Upper lobe of right lung (tissue), 1 donor: Measurements from ENCODE around the gene EBLN2. TPM values are rescaled to one million over a fixed set of nuclear protein-coding genes. Genes with fewer than 3 reads are reported as not detected.
A peak's percentile ranks its signal among the peaks of the same experiment; 100 is the strongest.

Experiments
- ATAC-seq: fragments of 200-7000 bp; cut with Tn5 transposase; one replicate; pipeline ENCODE4 v1.9.1; 2020; ENCODE audit warnings: mild to moderate bottlenecking, moderate library complexity
- DNase-seq: peaks from one replicate; pipeline ENCODE4 v3.0.0-alpha.2; 2020
- H3K27ac ChIP-seq: fragments of 200-600 bp; one replicate; pipeline ENCODE4 v1.8.0; 2022
- H3K27me3 ChIP-seq: fragments of 200-600 bp; one replicate; pipeline ENCODE4 v1.8.0; 2022; ENCODE audit warnings: mild to moderate bottlenecking
- H3K36me3 ChIP-seq: fragments of 200-600 bp; one replicate; pipeline ENCODE4 v1.8.0; 2022
- H3K4me1 ChIP-seq: fragments of 200-600 bp; one replicate; pipeline ENCODE4 v1.8.0; 2022
- H3K4me3 ChIP-seq: fragments of 200-600 bp; one replicate; pipeline ENCODE4 v1.8.0; 2022; ENCODE audit warnings: mild to moderate bottlenecking
- H3K9me3 ChIP-seq: fragments of 200-600 bp; one replicate; pipeline ENCODE4 v1.8.0; 2022
- intact Hi-C: fragments of 100-400 bp; cut with DNase I; formaldehyde crosslinking; loops from one replicate; pipeline ENCODE4 v1.11.0; 2022
- total RNA-seq: library from RNA; stranded (reverse); fragmentation: NEBNext Ultra II Directional; extraction: Animal tissue kit (Norgen Biotek cat#: 25700); gene quantifications from one replicate; pipeline ENCODE4 v1.2.1, GENCODE V29; 2021
- TF ChIP-seq, protein P1 (sequence below): fragments of 200-600 bp; IDR thresholded peaks from one replicate; pipeline ENCODE4 v1.8.0; 2022; ENCODE audit warnings: antibody characterized with exemption
- donor health status: DM: no; HTN: yes; CAD: no; lungs with severe emphysema.

EBLN2 gene
- total RNA-seq, 1 donor from 2014 or later = 4.0 TPM

DNA sequence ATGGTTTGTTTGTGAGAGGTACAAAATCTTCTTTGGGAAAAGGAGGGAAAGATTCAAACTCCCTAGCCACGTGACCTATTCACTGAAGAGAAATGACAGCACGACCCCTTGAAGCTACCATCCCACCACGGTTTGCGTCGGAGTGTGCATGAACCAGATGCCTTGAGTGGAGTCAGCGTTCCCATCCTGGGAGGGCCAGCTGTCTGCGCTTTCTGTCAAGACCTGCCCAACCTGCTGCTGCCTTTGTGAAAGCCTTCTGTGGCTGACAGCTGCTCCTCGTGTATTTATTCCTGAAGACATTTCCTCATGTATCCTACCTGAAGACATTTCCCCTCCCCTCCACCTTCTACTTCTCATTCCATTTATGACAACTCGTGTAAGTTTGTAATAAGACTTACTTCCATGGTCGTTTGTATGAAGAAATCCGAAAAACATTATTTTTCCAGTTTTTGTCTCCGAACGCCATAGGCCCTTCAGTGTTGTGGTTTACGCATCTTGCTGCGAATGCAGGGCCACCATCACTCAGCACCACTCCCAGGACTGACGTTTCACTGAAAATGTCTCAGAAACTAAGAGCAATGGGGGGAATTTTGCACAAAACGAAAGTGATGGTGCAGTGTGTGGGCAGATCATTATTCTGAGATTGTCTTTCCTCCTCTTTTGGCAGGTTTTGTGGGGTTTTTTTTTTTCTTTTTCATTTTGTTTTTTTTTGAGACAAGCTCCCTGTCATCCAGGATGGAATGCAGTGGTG lies 18.9 kb downstream of the EBLN2 start:
- no peak overlapping the region for H3K4me3 ChIP-seq
- no peak overlapping the region for H3K27ac ChIP-seq
- ATAC-seq = no peak
- H3K4me1 ChIP-seq = no peaks in the 10 kb centered on the region
- TF ChIP-seq, protein P1, sequence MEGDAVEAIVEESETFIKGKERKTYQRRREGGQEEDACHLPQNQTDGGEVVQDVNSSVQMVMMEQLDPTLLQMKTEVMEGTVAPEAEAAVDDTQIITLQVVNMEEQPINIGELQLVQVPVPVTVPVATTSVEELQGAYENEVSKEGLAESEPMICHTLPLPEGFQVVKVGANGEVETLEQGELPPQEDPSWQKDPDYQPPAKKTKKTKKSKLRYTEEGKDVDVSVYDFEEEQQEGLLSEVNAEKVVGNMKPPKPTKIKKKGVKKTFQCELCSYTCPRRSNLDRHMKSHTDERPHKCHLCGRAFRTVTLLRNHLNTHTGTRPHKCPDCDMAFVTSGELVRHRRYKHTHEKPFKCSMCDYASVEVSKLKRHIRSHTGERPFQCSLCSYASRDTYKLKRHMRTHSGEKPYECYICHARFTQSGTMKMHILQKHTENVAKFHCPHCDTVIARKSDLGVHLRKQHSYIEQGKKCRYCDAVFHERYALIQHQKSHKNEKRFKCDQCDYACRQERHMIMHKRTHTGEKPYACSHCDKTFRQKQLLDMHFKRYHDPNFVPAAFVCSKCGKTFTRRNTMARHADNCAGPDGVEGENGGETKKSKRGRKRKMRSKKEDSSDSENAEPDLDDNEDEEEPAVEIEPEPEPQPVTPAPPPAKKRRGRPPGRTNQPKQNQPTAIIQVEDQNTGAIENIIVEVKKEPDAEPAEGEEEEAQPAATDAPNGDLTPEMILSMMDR = no peak
- DNase-seq = no peak
- H3K36me3 ChIP-seq = no peaks in the 10 kb centered on the region
- no peaks in the 10 kb centered on the region for H3K9me3 ChIP-seq
- H3K27me3 ChIP-seq = no peaks in the 10 kb centered on the region
- intact Hi-C loops = no loop called here

- peaks cover 4% of the 10 kb centered on the region for H3K4me1 ChIP-seq
- no peak overlapping the region for H3K27ac ChIP-seq
- ATAC-seq (no peak), DNase-seq (no peak)
- intact Hi-C loops = no loop called here
- no peaks in the 10 kb centered on the region for H3K36me3 ChIP-seq
- no peak overlapping the region for H3K4me3 ChIP-seq
- no peaks in the 10 kb centered on the region for H3K9me3 ChIP-seq
- TF ChIP-seq, protein P1 = no peak
- no peaks in the 10 kb centered on the region for H3K27me3 ChIP-seq
Observed at GRCh38 chr3:73081140-73081539, 19.7 kb downstream of the EBLN2 start.

GRCh38 chr3:73084170-73084569 lies 22.7 kb downstream of the EBLN2 start:
- H3K4me3 ChIP-seq = no peak overlapping the region
- no peaks in the 10 kb centered on the region for H3K36me3 ChIP-seq
- peaks cover 4% of the 10 kb centered on the region for H3K4me1 ChIP-seq
- TF ChIP-seq, protein P1 = no peak
- H3K9me3 ChIP-seq = no peaks in the 10 kb centered on the region
- no peak for ATAC-seq
- intact Hi-C loops = no loop called here
- no peak for DNase-seq
- no peak overlapping the region for H3K27ac ChIP-seq
- no peaks in the 10 kb centered on the region for H3K27me3 ChIP-seq

- Histone ChIP-seq H3K4me3 (no peak overlapping the region), H3K27me3 (no peaks in the 10 kb centered on the region), H3K4me1 (peaks cover 4% of the 10 kb centered on the region), H3K9me3 (no peaks in the 10 kb centered on the region), H3K27ac (no peak overlapping the region), H3K36me3 (no peaks in the 10 kb centered on the region)
- intact Hi-C loops = no loop called here
- DNase-seq (no peak), ATAC-seq (peak; percentile 88)
- TF ChIP-seq, protein P1 = peak; percentile 80
Observed at GRCh38 chr3:73086071-73086494, 24.6 kb downstream of the EBLN2 start.

GRCh38 chr3:73094129-73094528 lies 32.7 kb downstream of the EBLN2 start:
- H3K27me3 ChIP-seq = no peaks in the 10 kb centered on the region
- no peaks in the 10 kb centered on the region for H3K9me3 ChIP-seq
- peaks cover 3% of the 10 kb centered on the region for H3K4me1 ChIP-seq
- no peak overlapping the region for H3K27ac ChIP-seq
- H3K4me3 ChIP-seq = no peak overlapping the region
- DNase-seq (no peak), ATAC-seq (peak; percentile 32)
- H3K36me3 ChIP-seq = no peaks in the 10 kb centered on the region
- intact Hi-C loops = no loop called here
- TF ChIP-seq, protein P1 = no peak
